GM20000 (cell line): Measurements from ENCODE around the gene ITPKB.
"Not testable (repeated sequence)": the region's sequence is repeated elsewhere in the genome, so short reads cannot be mapped to it uniquely, and the experiment has no call there.

Experiments
- DNase-seq: peaks from one replicate; pipeline ENCODE4 v3.0.0; 2012; ENCODE audit warnings: low spot score
- CTCF ChIP-seq: IDR thresholded peaks from 2 replicates; pipeline ENCODE4 v1.5.1; 2012; ENCODE audit warnings: mild to moderate bottlenecking, control low read depth; ENCODE audit errors: extremely low read depth, missing control alignments

ITPKB gene

GRCh38 chr1:226751703-226752102 lies 12.6 kb upstream of the ITPKB start:
- DNase-seq, result no peak
- TF ChIP-seq CTCF, result no peak

GRCh38 chr1:226751214-226751613 lies 12.1 kb upstream of the ITPKB start:
- no peak for DNase-seq
- no peak for TF ChIP-seq CTCF

GRCh38 chr1:226749467-226749866 lies 10.4 kb upstream of the ITPKB start:
- no peak for TF ChIP-seq CTCF
- no peak for DNase-seq

- no peak for DNase-seq
- TF ChIP-seq CTCF, result no peak
These were observed 9.2 kb upstream of the ITPKB start for GRCh38 chr1:226748306-226748705.

- DNase-seq, result not testable (repeated sequence)
These were observed 8.6 kb upstream of the ITPKB start for GRCh38 chr1:226747519-226748263.

- DNase-seq, result no peak
- TF ChIP-seq CTCF, result no peak
These were observed 4.2 kb upstream of the ITPKB start for GRCh38 chr1:226743259-226743658.

- TF ChIP-seq CTCF, result no peak
- no peak for DNase-seq
These were observed 1.9 kb upstream of the ITPKB start for GRCh38 chr1:226741009-226741408.

- DNase-seq, result no peak
- TF ChIP-seq CTCF, result no peak
These were observed 599 bp upstream of the ITPKB start for GRCh38 chr1:226739696-226740065.
